Astrocyte of the cerebellum (primary cell): ENCODE results near the gene BHLHE23.

Experiments
- DNase-seq: peaks from one replicate; pipeline ENCODE4 v3.0.0-alpha.2; 2011; ENCODE audit warnings: low read depth
- H3K4me3 ChIP-seq: 2 replicates; pipeline ENCODE4 v1.5.1; 2011; ENCODE audit warnings: mild to moderate bottlenecking, low read depth, low read length, moderate library complexity
- in situ Hi-C: cut with HindIII; loops from 2 replicates; pipeline ENCODE4 v1.10.0; 2017; ENCODE audit warnings: low sequenced_read_pairs
- TF ChIP-seq, protein P1 (sequence below): IDR thresholded peaks from 2 replicates; pipeline ENCODE4 v1.5.1; 2012; ENCODE audit warnings: low read length, low read depth, moderate library complexity, mild to moderate bottlenecking; ENCODE audit errors: missing control alignments

Gene BHLHE23

DNA sequence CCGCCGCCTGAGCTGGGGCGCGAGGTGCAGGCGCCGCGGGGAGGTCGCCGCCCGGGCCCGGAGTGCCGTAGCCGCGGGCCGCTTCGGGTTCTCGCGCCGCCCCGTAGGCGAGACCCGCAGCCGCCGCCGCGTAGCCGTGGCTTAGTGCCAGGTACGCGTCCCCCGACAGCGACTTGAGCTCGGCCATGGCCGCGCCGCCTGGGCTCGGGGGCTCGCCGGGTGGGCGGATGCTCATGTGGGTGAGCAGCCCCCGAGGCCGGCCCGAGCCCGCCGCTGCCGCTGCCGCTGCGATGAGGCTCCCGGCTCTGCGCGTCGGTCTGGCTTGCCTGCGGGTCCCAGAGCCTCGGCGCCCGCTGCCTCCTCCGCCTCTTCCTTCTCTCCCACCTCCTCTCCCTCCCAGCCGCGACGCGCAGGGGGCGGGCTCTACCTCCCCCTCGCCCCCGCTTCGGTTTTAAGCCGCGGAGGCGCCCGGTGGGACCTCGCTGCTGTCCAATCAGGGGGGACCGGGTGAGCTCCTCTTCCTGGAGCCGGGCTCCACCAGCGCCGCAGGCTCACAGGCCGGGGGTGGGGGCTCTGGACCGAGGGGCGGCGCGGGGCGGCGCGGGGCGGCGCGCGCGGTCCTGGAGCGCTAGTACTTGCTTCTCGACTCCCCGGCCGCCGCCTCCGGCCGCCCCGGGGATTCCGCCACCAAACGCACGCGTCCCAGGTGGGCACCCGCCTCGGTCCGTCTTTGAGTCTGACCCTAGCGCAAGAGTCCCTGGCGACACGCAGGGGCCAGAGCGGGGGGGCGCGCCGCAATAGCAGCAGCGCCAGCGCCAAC, at the start of gene BHLHE23:
TSS of gene BHLHE23 (minus strand) at position 425 of the 820 bp plus-strand sequence. CDS start at position 235, 190 bp downstream.
- no peak for DNase-seq
- in situ Hi-C loops: no loop called here
- H3K4me3 ChIP-seq: no peak within 1 kb of the TSS
- TF ChIP-seq, protein P1, sequence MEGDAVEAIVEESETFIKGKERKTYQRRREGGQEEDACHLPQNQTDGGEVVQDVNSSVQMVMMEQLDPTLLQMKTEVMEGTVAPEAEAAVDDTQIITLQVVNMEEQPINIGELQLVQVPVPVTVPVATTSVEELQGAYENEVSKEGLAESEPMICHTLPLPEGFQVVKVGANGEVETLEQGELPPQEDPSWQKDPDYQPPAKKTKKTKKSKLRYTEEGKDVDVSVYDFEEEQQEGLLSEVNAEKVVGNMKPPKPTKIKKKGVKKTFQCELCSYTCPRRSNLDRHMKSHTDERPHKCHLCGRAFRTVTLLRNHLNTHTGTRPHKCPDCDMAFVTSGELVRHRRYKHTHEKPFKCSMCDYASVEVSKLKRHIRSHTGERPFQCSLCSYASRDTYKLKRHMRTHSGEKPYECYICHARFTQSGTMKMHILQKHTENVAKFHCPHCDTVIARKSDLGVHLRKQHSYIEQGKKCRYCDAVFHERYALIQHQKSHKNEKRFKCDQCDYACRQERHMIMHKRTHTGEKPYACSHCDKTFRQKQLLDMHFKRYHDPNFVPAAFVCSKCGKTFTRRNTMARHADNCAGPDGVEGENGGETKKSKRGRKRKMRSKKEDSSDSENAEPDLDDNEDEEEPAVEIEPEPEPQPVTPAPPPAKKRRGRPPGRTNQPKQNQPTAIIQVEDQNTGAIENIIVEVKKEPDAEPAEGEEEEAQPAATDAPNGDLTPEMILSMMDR: no peak

DNA sequence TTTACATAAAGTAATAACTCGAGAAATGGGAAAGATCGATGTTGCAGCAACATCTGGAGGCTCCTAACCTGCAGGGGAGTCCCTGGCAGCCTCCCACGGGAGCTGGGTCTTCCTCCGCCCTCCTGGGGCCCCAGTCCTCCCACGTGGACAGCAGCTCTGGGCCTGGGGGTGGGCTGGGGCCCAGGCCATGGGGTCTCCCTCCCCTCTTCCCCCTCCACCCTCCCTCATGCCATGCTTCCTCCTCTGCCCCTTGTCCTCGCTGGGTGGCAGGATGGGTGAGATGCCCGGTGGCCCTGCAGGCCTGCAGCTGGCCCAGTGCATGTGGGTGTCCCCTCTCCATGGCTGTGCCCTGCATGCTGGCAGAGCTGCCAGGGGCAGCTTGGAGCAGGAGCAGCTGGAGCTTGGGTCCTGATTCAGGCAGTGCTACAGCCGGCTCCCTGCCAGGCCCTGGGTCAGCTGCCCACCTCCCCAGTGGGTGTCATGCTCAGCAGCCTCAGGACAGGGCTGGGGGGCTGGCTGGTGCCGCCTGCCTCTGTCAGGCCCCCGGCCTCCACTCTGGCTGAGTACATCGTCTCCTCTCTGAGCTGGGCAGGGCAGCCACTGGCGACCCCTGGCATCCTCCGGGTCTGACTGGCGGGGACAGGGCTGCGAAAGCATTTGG, 48.9 kb upstream of the BHLHE23 start:
- in situ Hi-C loops: no loop called here
- no peak for DNase-seq

DNA sequence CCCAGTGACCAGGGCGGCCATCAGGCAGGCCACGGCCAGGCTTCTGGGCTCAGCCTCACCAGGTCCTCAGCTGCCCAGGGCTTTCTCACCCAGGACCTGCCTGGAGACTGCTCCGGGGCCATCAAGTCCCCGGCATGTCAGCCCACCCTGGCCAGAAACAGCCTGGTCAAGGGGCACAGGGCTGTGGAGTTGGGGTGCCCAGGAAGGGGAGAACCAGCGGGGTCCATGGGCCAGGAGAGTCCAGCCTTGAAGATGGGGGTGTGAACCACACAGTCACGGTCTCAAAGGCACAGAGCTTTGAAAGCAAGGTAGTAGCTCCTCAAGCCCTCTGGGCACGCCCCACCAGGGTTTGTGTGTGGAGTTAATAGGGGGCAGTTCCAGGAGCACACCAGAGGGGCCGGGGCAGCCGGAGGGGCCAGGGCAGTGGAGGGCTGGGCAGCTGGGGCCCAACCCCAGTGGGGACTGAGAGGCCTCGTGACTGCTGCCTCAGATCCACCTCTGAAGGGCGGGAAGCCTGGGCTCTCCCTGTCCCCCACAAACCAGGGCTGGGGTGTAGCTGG, 48.0 kb upstream of the BHLHE23 start:
- no peak overlapping the region for H3K4me3 ChIP-seq
- DNase-seq: no peak
- in situ Hi-C loops: no loop called here
- TF ChIP-seq, protein P1: no peak

More for the DNA sequence above, 48.9 kb upstream of the BHLHE23 start:
- H3K4me3 ChIP-seq: no peak overlapping the region
- TF ChIP-seq, protein P1: no peak

DNA sequence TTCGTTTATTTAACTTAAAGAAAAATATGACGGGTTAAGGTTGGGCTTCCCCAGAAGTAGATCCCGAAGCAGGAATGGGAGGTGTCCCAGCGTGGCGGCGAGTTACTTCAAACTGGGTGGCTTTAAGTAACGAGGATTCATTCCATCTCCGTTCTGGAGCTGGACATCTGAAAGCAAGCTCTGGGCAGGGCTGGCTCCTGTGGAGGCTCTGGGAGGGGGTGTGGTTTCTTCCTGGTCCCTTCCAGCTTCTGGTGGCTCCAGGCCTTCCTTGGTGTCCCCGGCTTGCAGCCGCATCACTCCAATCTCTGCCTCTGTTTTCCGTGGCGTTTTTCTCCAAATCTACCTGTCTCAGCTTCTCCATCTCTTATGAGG, 47.3 kb upstream of the BHLHE23 start:
- TF ChIP-seq, protein P1: no peak
- no peak for DNase-seq
- in situ Hi-C loops: no loop called here
- no peak overlapping the region for H3K4me3 ChIP-seq

DNA sequence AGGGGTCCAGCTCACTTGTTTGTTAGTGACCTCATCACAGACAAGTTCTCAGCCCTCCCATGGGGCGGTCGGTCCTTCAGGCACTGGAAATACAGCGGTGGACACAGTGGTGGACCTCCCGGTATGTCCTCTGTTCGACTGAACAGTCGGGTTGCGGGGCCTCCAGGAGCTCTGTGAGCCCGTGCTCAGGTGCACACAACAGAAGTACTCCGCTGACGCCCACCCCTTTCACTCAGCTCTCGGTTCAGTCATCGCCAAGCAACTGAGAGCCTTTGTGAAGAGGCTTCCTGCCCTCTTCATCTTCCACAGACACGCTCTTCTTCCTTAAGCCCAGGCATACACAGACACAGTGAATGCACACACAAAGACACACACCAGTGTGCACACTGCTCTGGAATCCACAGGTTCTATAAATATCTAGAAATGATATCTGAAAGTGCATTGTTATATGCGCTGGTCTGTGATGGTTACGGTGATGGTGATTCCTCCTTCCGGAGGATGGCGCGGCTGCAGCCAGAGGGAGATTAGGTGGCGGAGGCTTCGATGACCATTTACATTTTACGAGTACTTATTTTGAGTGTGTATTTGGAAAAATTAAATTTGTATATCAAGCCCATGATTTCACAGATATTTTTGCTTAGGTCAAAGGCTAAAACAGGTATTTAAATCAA, 46.8 kb upstream of the BHLHE23 start:
- H3K4me3 ChIP-seq: no peak overlapping the region
- in situ Hi-C loops: no loop called here
- TF ChIP-seq, protein P1: no peak
- no peak for DNase-seq
